Measurements from ENCODE around the gene RARG.

RARG gene

GRCh38 chr12:53268630-53269562 lies 36.9 kb upstream of the RARG start:
- TF ChIP-seq CTCF (IDR thresholded peaks at IDR 0.05; ENCODE audit: control insufficient read depth, insufficient read depth, low read depth, low read length, missing control alignments) = no peak
- H3K4me3 ChIP-seq (ENCODE audit: control insufficient read depth, low read depth, low read length) = peak overlapping the region; percentile 82
- DNase-seq (ENCODE audit: low read depth) = no peak

- H3K4me3 ChIP-seq (ENCODE audit: control insufficient read depth, low read depth, low read length) = peak within 1 kb of the TSS; percentile 82
- peak; percentile 40 for TF ChIP-seq CTCF (IDR thresholded peaks at IDR 0.05; ENCODE audit: control insufficient read depth, insufficient read depth, low read depth, low read length, missing control alignments)
- DNase-seq (ENCODE audit: low read depth) = no peak
These were observed 36.1 kb upstream of the RARG start, which contains the start of gene ESPL1 for GRCh38 chr12:53267999-53268629. ESPL1 (plus strand) TSS chr12:53268299; CDS start chr12:53268767, 468 bp downstream.

GRCh38 chr12:53267306-53267998 lies 35.4 kb upstream of the RARG start:
- DNase-seq (ENCODE audit: low read depth) = no peak
- TF ChIP-seq CTCF (IDR thresholded peaks at IDR 0.05; ENCODE audit: control insufficient read depth, insufficient read depth, low read depth, low read length, missing control alignments) = no peak
- peak overlapping the region; percentile 82 for H3K4me3 ChIP-seq (ENCODE audit: control insufficient read depth, low read depth, low read length)

- no peak for TF ChIP-seq CTCF (IDR thresholded peaks at IDR 0.05; ENCODE audit: control insufficient read depth, insufficient read depth, low read depth, low read length, missing control alignments)
- no peak overlapping the region for H3K4me3 ChIP-seq (ENCODE audit: control insufficient read depth, low read depth, low read length)
- DNase-seq (ENCODE audit: low read depth) = no peak
These were observed 33.8 kb upstream of the RARG start for GRCh38 chr12:53265783-53266182.

GRCh38 chr12:53259891-53260290 lies 27.9 kb upstream of the RARG start:
- DNase-seq (ENCODE audit: low read depth) = no peak
- H3K4me3 ChIP-seq (ENCODE audit: control insufficient read depth, low read depth, low read length) = no peak overlapping the region
- TF ChIP-seq CTCF (IDR thresholded peaks at IDR 0.05; ENCODE audit: control insufficient read depth, insufficient read depth, low read depth, low read length, missing control alignments) = no peak

Data from AG09309 (cell line).